HG03159 (cell line): ENCODE measurements around the gene ENO1.

ENCODE experiments used
- ATAC-seq: cut with Tn5 transposase; IDR thresholded peaks from one replicate; pipeline ENCODE4 v1.9.1; 2021; ENCODE audit warnings: mild to moderate bottlenecking, moderate library complexity; ENCODE audit not compliant: unreplicated experiment

The ENO1 gene

GRCh38 chr1:8871965-8872399 lies 6.5 kb downstream of the ENO1 start:
- ATAC-seq = no peak

- ATAC-seq = no peak
Observed at GRCh38 chr1:8871539-8871935, 6.9 kb downstream of the ENO1 start.

DNA sequence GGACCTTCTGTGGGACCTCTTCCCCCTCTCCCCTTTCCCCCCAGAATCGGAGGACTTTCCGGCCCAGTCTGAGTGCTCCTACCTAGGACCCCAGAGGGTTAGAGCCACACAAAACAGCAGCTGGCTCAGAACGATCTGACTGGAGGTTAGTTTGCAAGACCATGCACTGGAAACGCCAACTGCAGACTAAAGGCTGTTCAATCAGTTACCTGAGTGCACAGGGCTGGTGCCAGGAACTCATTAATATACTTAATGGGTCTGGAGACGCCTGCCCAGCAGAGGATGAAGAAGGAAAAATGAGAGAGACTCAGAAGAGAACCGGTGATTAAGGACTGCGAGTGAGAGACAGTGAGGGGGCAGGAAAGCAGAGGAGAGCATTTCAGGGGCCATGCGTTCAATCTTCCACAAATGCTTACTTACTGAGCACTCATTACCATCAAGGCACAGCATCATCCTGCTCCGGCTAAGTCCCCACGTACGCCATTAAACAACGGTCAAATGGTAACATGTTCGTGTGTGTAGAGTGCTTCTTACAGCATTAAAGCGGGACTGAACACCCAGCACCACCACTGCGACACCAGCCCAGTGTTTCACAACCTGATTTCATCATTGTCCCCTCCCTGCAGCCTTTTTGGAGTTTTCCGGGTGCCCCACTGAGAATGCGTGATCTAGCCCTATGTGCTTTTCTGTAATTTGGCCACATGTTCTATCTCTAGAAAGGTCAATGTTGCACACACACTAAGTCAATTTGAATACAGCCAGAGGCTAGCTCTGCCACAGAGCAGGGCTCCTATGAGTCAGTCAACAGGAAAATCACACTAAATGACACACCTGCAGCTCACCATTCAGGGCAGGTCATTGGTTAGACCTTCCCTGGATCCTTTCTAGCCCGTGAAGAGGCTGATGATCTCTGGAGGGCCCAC lies 7.6 kb downstream of the ENO1 start:
- no peak for ATAC-seq

DNA sequence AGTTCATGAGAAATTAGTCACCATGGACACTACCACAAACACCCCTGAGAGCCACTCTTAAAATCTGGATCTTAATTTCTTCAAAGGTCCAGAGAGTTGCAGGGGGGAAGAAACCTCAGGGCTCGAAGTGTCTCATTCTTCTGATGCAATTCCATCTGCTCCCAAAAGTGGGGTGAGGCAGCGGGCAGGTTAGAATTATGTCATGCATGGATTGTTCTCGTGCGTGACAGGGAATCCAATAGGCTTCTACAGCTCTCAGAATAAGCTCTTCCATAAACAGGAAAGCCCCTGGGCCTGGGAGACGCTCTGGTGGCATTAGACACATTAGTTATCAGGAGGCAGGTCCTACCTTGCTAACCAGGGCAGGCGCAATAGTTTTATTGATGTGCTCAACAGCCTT lies 8.4 kb downstream of the ENO1 start:
- no peak for ATAC-seq

DNA sequence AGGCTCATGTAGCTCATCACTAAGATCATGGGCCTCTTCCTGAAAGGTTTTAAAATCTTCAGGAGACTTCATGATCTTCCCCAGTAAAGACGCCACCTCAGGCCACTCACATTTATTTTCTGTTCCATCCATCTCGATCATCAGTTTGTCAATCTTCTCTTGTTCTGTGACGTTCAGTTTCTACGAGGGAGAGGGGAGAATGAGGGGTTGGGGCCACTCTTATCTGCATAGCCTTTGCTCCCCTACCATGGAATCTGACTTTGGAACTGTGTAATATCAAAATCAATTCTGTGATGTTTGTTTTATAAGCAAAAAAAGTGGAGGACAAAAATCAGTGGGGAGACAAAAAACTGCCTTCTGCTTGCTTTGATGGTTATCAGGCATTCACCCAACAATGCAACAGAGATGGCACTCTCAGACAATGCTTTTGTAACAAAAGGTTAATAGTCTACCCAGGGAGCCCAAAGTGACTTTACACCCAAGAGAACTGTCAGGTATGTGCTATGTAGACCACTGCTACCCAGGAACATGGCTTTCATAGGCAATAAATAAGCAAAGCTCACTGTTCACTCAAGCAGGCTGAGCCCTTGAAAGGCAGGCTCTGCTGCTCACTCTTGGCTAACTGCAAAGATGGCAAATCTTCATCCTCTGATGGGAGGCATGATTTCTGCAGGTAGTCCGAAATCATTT lies 10.5 kb downstream of the ENO1 start:
- ATAC-seq = no peak

DNA sequence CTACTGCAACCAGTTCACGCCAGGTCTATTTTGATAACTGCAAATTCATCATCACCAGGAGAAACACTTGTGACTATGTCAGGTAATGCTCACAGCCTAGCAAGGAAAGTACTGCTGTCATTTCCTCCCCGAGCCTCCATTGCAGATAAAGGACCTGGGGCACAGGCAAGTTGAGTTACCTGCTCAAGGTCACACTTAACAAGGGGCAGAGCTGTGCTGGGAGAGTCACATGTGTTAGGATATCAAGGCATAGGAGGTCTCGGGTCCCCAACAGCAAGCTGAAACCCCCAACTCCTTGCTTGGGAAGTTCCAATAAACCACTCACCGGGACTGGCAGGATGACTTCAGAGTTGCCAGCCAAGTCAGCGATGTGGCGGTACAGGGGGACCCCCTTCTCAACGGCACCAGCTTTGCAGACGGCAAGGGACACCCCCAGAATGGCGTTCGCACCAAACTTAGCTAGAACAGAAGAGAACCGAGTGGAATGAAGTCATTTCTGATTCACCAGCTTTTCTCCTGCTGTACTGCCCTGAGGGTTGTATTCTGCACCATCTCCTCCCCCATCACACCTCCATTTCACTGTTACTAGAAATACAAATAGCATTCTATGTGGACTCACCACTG lies 11.6 kb downstream of the ENO1 start:
- ATAC-seq = no peak

DNA sequence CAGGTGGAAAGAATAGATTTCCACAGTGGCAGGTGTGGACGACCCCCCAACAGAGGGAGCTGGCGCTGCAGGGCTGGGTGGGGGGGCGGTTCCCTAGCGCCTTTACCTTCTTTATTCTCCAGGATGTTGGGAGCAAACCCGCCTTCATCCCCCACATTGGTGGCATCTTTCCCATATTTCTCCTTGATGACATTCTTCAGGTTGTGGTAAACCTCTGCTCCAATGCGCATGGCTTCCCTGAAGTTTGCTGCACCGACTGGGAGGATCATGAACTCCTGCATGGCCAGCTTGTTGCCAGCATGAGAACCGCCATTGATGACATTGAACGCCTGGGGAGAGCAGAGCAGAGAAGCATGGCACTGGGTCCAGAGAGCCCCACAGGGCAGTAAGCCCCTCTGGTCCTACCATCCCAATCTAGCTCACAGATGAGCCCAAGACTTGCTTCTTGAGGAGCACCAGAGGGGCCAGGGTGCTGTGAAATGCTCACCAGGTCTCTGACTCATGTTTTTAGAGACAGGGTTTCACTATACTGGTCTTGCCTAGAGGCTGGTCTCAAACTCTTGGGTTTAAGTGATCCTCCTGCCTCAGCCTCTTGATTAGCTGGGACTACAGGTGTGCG lies 12.2 kb downstream of the ENO1 start:
- no peak for ATAC-seq

- ATAC-seq = no peak
Observed at GRCh38 chr1:8864713-8865344, 13.7 kb downstream of the ENO1 start.

- no peak for ATAC-seq
Observed at GRCh38 chr1:8863794-8864233, 14.7 kb downstream of the ENO1 start.

DNA sequence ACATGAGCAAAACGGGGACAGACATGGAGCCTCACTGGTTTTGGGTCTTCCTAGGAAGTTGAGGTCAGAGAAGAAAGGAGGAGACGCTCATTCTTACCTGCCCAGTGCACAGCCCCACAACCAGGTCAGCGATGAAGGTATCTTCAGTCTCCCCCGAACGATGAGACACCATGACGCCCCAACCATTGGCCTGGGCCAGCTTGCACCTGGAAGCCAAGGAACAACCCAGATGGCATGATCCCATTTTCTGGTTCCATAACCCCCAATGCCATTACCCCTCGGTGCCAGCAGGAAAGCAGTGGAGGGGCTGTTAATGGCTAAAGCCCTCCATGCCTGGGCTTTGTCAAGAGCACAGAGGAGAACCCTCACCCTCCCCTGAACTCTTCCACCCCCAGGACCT lies 15.3 kb downstream of the ENO1 start:
- no peak for ATAC-seq

GRCh38 chr1:8862528-8862927 lies 16.0 kb downstream of the ENO1 start:
- no peak for ATAC-seq

DNA sequence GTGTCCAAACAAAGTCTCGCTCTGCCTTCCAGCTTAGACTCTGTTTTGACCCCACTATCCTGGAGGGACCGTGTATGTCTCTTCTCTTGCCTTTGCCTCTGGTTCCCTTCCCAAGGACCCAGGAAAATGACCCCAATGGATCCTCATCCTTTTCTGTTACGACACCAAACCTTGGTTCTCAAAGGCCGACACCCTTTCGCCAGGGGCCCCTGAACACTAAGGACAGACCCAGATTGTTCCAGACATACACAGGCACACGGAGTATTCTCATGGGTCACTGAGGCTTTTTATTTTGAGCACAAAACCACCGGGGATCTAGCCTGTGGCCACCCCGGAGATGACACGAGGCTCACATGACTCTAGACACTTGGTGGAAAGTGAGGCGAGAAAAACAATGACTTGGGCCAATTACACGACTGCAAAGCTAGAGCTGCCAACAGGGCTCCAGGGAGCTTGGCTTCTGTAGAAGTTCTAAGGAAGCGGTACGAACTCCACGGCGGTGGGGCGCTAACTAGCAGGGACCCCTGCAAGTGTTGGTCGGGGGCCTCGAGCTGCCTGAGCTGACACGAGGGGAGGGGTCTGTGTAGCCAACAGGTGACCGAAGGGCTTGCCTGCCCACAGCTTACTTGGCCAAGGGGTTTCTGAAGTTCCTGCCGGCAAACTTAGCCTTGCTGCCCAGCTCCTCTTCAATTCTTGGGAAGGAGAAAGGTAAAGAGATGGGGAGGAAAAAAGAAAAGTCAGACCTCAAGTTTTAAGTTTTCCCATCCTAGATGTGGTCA lies 17.6 kb downstream of the ENO1 start:
- no peak for ATAC-seq

- no peak for ATAC-seq
Observed at GRCh38 chr1:8858888-8859706, 19.4 kb downstream of the ENO1 start.

DNA sequence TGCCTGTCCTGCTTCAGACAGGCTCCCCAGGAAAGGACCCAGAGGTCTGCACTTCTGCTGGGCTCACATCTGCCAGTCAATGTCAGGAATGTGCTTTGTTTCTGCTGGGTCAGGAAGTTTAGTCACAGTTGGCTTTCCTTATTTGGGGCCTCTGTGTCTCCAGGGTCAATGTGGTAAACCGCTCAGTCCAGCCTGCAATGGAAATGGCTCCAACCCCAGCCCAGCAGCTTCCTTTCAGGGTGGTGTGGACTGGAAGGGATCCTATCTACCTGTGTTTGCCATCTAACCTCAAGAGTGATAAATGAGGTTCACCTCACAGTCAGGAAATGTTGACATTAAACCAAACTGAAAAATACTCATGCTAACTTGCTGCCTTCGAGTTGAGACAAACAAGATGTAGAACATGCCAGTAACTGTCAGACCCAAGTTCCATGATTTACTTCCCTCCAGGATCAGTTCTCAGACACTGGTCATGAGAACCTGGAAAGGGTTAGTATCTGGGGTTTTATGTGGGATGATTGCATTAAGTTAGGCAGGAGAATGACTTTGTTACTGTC lies 20.3 kb downstream of the ENO1 start:
- ATAC-seq = no peak

- no peak for ATAC-seq
Observed at GRCh38 chr1:8856689-8857412, 21.6 kb downstream of the ENO1 start.

DNA sequence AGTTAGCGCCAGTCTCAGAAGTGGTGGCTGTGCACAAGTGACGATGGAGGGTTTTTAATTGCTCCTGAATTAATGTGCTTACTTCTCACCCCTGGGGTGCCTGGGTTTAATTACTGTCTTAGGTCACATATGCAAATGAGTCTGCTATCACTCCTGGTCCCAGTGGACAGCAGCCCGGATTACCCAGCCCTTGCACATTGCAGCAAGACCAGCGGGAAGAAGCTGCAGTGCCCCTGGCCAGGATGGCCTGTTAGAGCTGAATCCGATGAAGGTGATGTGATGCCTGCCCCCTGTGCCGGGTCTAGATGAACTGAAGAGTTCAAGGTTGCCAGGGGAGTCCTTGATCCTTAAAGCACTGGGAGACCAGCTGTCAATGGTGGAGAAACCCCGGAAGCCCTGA lies 24.2 kb downstream of the ENO1 start:
- ATAC-seq = no peak

DNA sequence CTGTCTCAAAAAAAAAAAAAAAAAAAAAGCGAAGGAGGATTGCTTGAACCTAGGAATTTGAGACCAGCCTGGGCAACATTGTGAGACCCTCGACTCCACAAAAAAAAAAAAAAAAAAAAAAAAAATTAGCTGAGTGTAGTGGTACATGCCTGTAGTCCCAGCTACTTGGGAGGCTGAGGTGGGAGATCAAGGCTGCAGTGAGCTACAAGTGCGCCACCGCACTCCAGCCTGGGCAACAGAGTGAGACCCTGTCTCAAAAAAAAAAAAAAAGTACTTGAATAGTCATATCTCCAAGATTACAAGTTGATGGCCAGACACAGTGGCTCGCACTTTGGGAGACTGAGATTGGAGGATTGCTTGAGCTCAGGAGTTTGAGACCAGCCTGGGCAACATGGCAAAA lies 27.4 kb downstream of the ENO1 start:
- ATAC-seq = no peak

DNA sequence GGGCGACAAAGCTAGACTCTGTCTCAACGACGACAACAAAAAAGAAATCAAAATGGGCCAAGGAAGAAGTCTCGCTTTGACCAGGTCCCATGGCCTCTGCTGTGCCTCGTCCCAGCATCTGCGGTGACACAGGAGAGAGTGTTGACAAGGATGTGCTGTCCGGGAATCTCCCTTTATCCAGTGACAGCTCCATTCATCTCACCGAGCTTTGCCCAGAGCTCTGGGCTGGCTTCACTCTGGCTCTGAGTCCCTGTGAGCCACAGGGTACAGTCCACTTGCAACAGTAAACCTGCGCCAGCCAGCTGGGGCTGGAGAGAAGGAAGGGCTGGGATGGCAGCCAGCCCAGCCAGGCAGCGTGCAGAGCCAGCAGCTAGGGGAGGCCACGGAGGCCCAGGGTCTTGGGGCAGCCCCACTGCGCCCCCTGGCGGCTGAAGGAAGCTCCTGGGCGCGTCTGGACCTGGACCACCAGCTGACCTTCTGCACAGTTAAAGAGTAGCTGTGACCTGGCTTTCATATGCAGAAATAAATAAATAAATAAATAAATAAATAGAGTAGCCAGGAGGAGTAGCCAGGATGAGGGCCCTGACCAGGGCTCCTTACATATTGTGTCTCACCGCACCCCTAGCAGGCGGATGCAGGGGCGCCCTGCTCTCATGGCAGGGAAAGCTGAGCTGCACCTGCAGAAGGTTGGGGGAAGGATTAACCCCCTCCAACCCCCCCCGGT lies 29.7 kb downstream of the ENO1 start:
- no peak for ATAC-seq
